Mammary epithelial cell (primary cell): ENCODE data around the gene EPB41L2.

Experiments used
- CTCF ChIP-seq, 2 donors: IDR thresholded peaks in 1 of 2; conservative IDR thresholded peaks in 1 of 2; 2 replicates each; pipeline ENCODE4 v1.5.1; 2011 to 2012; ENCODE audit warnings: inconsistent platforms in 2 of 2, low read length in 2 of 2, mild to moderate bottlenecking in 2 of 2, control low read depth in 1 of 2, low read depth in 1 of 2; ENCODE audit not compliant: insufficient read depth in 1 of 2; ENCODE audit errors: extremely low read depth in 1 of 2
- EZH2 ChIP-seq: IDR thresholded peaks from 2 replicates; pipeline ENCODE4 v1.6.1; 2012; ENCODE audit warnings: low read length, inconsistent platforms, borderline replicate concordance

- TF ChIP-seq CTCF (conservative IDR thresholded peaks at IDR 0.05 in 1 of 2, IDR thresholded peaks at IDR 0.05 in 1 of 2; ENCODE audit: extremely low read depth in 1 of 2, insufficient read depth in 1 of 2, low read depth in 1 of 2, low read length in 2 of 2), result no peak
- TF ChIP-seq EZH2, result no peak
These were observed 223.0 kb downstream of the EPB41L2 start for GRCh38 chr6:130840050-130840449.
